ENCODE results near the gene NALCN. TPM values are rescaled to one million over a fixed set of nuclear protein-coding genes. Genes with fewer than 3 reads are reported as not detected.

The NALCN gene
- total RNA-seq, 2 donors from 2014 or later: not detected

DNA sequence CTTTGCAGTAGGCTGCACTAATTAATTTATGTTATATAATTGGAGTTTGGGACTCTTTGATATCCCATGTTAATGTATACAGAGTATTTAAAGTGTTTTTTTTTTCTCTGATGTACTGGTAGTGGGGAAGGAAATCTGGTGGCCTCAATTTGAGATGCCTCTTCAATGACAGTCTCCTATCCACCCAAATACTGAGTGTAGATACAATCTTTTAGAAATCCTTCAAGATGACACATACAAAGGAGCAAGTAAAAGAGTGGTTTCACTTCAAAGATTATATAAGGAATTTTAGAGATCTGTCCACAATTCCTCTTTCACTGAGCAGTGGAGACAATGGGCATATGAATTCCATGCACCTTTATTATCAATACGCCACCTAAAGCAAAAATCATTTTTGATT lies 15.1 kb downstream of the NALCN start:
- Mint-ChIP-seq H3K27me3 (peaks cover 19% of the 10 kb centered on the region), H3K4me3 (no peak overlapping the region), H3K36me3 (ENCODE audit: low read depth) (peaks cover 4% of the 10 kb centered on the region), H3K27ac (no peak overlapping the region), H3K4me1 (peaks cover 6% of the 10 kb centered on the region)
- ATAC-seq (no peak), DNase-seq (no peak)
- H3K9me3 ChIP-seq (ENCODE audit: control insufficient read depth, low read length, poor library complexity, severe bottlenecking): no peaks in the 10 kb centered on the region

DNA sequence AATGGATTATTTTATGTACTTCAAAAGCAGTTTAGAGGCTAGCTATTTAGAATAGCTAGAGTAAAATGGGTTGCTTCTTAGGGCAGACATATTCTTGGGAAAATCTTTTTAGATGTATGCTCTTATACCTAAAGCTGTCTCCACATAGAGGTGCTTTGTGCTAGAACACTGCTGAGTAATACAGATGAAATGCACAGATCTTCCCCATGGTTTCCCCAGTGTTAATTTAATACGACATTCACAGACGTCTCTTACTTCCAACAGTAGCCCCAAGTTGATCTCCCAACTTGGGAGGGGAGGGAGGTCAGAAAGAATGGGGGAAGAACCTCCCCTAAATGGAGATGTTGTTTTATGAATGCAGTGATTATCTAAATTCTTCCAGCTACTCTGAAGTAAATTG lies 16.9 kb downstream of the NALCN start:
- ATAC-seq: no peak
- no peak for DNase-seq
- Mint-ChIP-seq H3K27me3 (peaks cover 8% of the 10 kb centered on the region), H3K36me3 (ENCODE audit: low read depth) (no peaks in the 10 kb centered on the region), H3K4me1 (no peaks in the 10 kb centered on the region), H3K4me3 (no peak overlapping the region), H3K27ac (no peak overlapping the region)
- H3K9me3 ChIP-seq (ENCODE audit: control insufficient read depth, low read length, poor library complexity, severe bottlenecking): no peaks in the 10 kb centered on the region

DNA sequence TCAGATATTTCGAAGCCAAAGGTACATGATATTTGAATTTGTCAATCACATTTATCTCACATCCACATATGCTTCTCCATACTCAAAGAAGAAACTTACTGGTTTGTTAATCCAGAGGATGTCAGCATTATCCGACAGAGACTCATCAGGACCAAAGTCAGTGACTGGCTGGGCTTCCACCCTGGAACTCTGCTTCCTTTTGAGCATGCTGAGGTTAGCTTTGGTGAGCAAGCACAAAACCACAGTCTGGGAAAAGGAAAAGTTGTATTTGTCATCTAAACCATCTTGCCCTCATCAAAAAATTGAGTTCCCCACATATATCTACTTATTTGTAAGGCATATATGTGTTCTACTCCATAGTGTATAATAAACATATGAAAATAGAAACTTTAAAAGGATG lies 17.4 kb downstream of the NALCN start:
- Mint-ChIP-seq H3K4me1 (no peaks in the 10 kb centered on the region), H3K36me3 (ENCODE audit: low read depth) (no peaks in the 10 kb centered on the region), H3K27ac (no peak overlapping the region), H3K27me3 (peaks cover 8% of the 10 kb centered on the region), H3K4me3 (no peak overlapping the region)
- ATAC-seq (no peak), DNase-seq (no peak)
- no peaks in the 10 kb centered on the region for H3K9me3 ChIP-seq (ENCODE audit: control insufficient read depth, low read length, poor library complexity, severe bottlenecking)

DNA sequence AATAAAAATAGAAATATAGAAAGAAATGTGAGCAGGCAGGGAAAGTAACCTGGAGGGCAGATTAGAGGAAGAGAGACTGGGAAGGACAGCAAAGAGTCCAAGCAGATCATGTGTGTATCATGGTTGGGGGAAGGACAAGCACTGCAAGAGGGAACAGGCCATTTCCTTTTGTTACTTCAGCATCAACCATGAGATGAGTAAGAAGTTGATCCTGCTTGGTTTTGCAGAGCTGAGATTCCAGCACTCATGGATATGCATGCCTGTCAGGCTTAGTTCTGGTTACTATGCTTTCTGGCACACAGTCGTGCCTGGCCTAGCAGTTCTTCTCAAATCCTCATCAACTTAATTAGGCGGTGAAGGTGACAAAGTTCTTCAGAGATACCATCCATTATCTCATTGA lies 18.1 kb downstream of the NALCN start:
- DNase-seq (no peak), ATAC-seq (no peak)
- no peaks in the 10 kb centered on the region for H3K4me1 Mint-ChIP-seq
- no peaks in the 10 kb centered on the region for H3K36me3 Mint-ChIP-seq (ENCODE audit: low read depth)
- peaks cover 8% of the 10 kb centered on the region for H3K27me3 Mint-ChIP-seq
- no peak overlapping the region for H3K4me3 Mint-ChIP-seq
- no peak overlapping the region for H3K27ac Mint-ChIP-seq
- no peaks in the 10 kb centered on the region for H3K9me3 ChIP-seq (ENCODE audit: control insufficient read depth, low read length, poor library complexity, severe bottlenecking)

DNA sequence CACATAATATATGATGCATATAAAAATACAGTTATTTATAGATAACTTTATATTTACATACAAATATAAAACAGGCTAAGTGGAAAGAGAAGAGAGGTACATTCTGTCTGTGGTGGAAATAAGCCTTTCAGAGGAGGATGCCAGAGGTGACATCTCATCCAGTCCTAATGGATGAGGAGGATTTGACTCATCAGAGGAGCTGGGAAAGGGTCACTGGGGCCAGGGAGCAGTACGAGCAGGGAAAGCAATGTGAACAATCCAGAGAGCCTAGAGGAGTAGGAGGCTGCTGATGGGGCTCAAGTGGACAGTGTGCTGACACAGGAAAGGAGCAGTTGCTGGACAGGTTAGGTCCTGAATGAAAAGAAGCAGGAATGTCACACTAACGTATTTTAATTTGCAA lies 18.6 kb downstream of the NALCN start:
- ATAC-seq: no peak

DNA sequence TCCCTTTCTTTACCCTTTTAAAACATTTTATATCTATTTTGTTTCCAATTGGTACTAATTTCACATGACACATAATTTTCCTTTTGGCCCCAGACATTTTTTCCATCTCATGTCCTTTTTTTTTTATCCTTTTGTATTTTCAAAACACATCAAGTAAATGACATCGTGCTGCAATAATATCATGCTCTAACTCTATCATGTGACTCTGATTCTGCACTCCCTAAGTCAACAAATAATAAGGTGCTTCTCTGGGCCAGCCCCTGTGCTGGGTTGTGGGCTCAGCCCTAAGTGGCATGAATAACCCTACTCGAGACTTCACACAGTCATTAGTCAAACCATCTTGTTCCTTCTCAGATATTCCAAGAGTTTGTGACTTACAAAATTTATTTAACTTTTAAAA lies 21.7 kb downstream of the NALCN start:
- no peak for DNase-seq
- Mint-ChIP-seq H3K4me1 (peaks cover 9% of the 10 kb centered on the region), H3K27me3 (peaks cover 6% of the 10 kb centered on the region), H3K27ac (no peak overlapping the region), H3K4me3 (no peak overlapping the region), H3K36me3 (ENCODE audit: low read depth) (no peaks in the 10 kb centered on the region)
- H3K9me3 ChIP-seq (ENCODE audit: control insufficient read depth, low read length, poor library complexity, severe bottlenecking): no peaks in the 10 kb centered on the region
- ATAC-seq: no peak

More for the DNA sequence above, 18.6 kb downstream of the NALCN start:
- Mint-ChIP-seq H3K27ac (no peak overlapping the region), H3K4me3 (no peak overlapping the region), H3K4me1 (no peaks in the 10 kb centered on the region), H3K36me3 (ENCODE audit: low read depth) (no peaks in the 10 kb centered on the region), H3K27me3 (peaks cover 8% of the 10 kb centered on the region)
- H3K9me3 ChIP-seq (ENCODE audit: control insufficient read depth, low read length, poor library complexity, severe bottlenecking): no peaks in the 10 kb centered on the region
- no peak for DNase-seq

DNA sequence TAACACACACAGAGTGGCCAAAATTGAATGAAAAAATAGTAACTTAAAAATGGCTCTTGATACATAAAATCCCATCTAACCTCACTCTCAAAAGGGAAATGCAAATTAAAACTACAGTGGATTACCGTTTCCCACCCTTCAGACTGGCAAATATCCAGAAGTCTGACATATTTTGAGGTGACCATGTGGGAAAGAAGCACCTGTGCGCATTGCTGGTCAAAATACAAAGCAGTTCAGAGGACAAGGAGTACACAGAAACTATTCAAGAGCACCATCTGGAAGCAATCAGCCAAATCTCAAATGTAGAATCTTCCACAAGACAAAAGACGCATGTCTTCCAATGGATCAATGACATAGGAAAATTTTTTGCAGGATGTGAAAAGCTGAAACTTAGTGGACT lies 23.2 kb downstream of the NALCN start:
- Mint-ChIP-seq H3K27ac (no peak overlapping the region), H3K36me3 (ENCODE audit: low read depth) (no peaks in the 10 kb centered on the region), H3K4me1 (peaks cover 11% of the 10 kb centered on the region), H3K27me3 (peaks cover 13% of the 10 kb centered on the region), H3K4me3 (no peak overlapping the region)
- ATAC-seq: no peak
- H3K9me3 ChIP-seq (ENCODE audit: control insufficient read depth, low read length, poor library complexity, severe bottlenecking): no peaks in the 10 kb centered on the region
- no peak for DNase-seq

DNA sequence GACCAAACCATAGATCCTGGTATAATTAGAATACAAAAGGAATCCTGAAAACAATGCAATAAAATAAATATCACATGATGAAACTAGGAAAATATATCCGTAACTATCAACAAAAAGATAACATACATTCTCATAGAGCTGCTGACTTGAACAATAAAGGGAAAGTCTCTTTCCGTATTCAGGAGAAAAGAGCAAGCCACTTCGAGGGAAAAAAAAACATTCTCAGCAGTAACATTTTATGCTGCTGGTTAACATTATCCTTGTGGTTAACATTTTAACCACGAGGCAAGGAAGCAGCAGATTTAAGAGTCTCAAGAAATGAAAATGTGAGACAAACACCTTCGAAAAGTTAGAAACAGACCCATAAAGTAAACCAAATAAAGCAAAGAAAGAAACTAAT lies 25.8 kb downstream of the NALCN start:
- Mint-ChIP-seq H3K27ac (no peak overlapping the region), H3K27me3 (peaks cover 13% of the 10 kb centered on the region), H3K4me3 (no peak overlapping the region), H3K4me1 (peaks cover 11% of the 10 kb centered on the region), H3K36me3 (ENCODE audit: low read depth) (no peaks in the 10 kb centered on the region)
- H3K9me3 ChIP-seq (ENCODE audit: control insufficient read depth, low read length, poor library complexity, severe bottlenecking): no peaks in the 10 kb centered on the region
- ATAC-seq (no peak), DNase-seq (no peak)

DNA sequence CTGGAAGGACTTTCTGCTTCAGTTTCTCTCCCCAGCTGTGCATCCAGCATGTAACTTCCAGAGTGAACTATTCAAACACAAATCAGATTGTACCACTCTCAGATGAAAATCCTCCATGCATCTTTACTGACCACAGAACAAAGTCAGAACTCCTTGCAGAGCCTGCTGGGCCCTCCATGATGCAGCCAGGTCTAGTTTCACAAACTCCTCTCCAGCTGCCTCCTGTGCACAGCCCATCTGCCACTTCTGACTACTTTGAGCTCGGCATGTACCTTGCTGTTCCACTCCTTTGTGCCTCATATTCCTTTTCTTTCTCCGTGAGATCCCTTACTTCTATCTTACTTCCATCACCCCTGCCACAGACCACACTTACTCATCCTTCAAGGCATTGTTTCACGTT lies 31.4 kb downstream of the NALCN start:
- Mint-ChIP-seq H3K36me3 (ENCODE audit: low read depth) (no peaks in the 10 kb centered on the region), H3K27me3 (peaks cover 14% of the 10 kb centered on the region), H3K4me1 (peaks cover 2% of the 10 kb centered on the region), H3K27ac (no peak overlapping the region), H3K4me3 (no peak overlapping the region)
- DNase-seq: no peak
- no peak for ATAC-seq
- H3K9me3 ChIP-seq (ENCODE audit: control insufficient read depth, low read length, poor library complexity, severe bottlenecking): no peaks in the 10 kb centered on the region

DNA sequence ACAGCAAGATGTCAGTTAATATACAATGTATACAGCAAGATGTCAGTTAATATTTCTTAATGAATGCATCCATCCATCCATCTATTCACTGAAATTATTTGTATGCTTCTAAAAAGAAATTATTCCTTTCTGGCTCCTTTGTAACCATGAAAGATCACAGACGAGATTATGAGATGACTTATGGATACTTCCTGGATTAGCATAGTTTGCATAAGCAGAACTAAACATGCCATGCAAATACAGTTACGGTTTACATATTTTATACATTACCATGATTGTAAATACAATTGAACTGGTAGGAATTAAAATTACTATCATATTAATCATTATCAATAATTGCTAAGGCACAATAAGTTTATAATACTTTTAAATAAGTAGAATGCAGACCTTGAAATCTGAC lies 32.7 kb downstream of the NALCN start:
- Mint-ChIP-seq H3K27ac (no peak overlapping the region), H3K36me3 (ENCODE audit: low read depth) (no peaks in the 10 kb centered on the region), H3K4me3 (no peak overlapping the region), H3K4me1 (no peaks in the 10 kb centered on the region), H3K27me3 (peaks cover 6% of the 10 kb centered on the region)
- DNase-seq (no peak), ATAC-seq (no peak)
- no peaks in the 10 kb centered on the region for H3K9me3 ChIP-seq (ENCODE audit: control insufficient read depth, low read length, poor library complexity, severe bottlenecking)

DNA sequence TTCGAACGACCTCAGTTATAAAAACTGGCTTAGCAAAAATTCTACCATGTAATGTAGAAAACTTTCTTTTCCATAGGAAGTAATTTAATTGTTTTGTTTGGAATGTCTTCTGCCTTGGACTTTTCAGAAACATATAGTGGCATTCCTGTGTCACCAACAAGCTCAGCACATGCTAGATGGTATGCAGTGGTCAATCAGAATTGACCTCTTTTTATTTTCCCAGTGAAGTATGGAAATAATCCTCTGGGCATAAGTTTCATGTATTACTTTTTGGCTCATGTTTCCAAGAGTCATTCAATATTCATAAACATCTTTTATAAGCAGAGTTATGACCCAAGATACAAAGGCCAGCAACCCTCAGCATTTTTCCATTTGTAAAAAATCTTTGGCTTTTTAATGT lies 33.6 kb downstream of the NALCN start:
- DNase-seq: no peak
- H3K9me3 ChIP-seq (ENCODE audit: control insufficient read depth, low read length, poor library complexity, severe bottlenecking): no peaks in the 10 kb centered on the region
- Mint-ChIP-seq H3K27ac (no peak overlapping the region), H3K4me1 (no peaks in the 10 kb centered on the region), H3K36me3 (ENCODE audit: low read depth) (no peaks in the 10 kb centered on the region), H3K27me3 (peaks cover 6% of the 10 kb centered on the region), H3K4me3 (no peak overlapping the region)
- ATAC-seq: no peak

DNA sequence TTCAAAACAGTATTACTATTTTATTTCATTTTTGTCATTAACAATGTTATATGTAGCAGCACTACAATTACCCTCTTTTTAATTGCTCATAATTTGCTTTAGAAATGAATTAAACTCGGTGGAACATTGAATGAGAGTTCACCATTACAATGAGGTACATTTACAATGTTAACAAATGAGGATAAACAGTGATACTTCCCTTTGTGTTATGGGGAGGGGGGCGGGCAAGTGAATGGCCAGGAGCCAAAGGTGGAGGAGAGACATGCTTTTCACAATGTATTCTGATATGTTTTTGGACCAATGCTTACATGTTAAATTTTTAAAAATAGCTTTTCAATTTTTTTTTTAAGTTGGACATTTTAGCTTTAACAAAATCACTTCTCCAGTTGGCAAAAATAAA lies 34.2 kb downstream of the NALCN start:
- no peak overlapping the region for H3K27ac Mint-ChIP-seq
- DNase-seq (no peak), ATAC-seq (no peak)
- H3K36me3 Mint-ChIP-seq (ENCODE audit: low read depth): no peaks in the 10 kb centered on the region
- H3K4me1 Mint-ChIP-seq: no peaks in the 10 kb centered on the region
- no peak overlapping the region for H3K4me3 Mint-ChIP-seq
- peaks cover 6% of the 10 kb centered on the region for H3K27me3 Mint-ChIP-seq
- no peaks in the 10 kb centered on the region for H3K9me3 ChIP-seq (ENCODE audit: control insufficient read depth, low read length, poor library complexity, severe bottlenecking)

DNA sequence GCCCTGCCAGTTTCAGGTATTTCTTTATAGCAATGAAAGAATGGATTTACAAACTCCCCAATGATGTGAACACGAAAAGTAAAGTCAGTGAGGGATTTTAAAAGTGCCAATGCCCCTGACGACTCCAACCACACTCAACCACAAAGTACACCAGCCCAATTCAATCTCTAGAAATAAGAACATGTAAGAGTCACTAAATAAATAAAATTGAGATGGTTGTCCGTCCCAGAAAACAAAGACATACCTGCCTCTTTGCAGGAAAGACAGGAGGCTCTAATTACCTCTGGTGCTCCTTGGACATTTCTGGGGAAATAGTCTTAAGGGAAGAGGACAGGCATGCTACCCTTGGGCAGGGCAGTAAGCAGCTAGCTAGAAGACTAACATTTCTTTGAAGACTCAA lies 55.8 kb downstream of the NALCN start:
- no peaks in the 10 kb centered on the region for H3K27me3 Mint-ChIP-seq
- no peak for DNase-seq
- no peaks in the 10 kb centered on the region for H3K4me1 Mint-ChIP-seq
- ATAC-seq: no peak
- no peak overlapping the region for H3K27ac Mint-ChIP-seq
- H3K4me3 Mint-ChIP-seq: no peak overlapping the region
- no peaks in the 10 kb centered on the region for H3K9me3 ChIP-seq (ENCODE audit: control insufficient read depth, low read length, poor library complexity, severe bottlenecking)
- no peaks in the 10 kb centered on the region for H3K36me3 Mint-ChIP-seq (ENCODE audit: low read depth)

DNA sequence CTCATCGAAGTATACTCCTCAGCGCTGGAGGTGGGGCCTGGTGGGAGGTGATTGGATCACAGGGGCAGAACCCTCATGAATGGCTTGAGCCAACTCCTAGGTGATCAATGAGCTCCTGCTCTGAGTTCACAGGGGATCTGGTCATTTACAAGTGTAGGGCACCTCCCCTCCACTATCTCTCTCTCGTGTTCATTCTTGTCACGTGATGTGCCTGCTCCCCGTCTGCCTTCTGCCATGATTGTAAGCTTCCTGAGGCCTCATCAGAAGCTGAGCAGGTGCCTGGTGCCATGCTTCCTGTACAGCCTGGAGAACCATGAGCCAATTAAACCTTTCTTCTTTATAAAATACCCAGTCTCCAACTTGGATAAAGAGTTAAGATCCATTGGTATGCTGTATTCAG lies 61.4 kb downstream of the NALCN start:
- Mint-ChIP-seq H3K27ac (no peak overlapping the region), H3K27me3 (peaks cover 6% of the 10 kb centered on the region), H3K4me3 (no peak overlapping the region), H3K36me3 (ENCODE audit: low read depth) (no peaks in the 10 kb centered on the region), H3K4me1 (no peaks in the 10 kb centered on the region)
- no peaks in the 10 kb centered on the region for H3K9me3 ChIP-seq (ENCODE audit: control insufficient read depth, low read length, poor library complexity, severe bottlenecking)
- ATAC-seq (no peak), DNase-seq (no peak)
